Measurements from ENCODE around the gene ZCCHC7. TPM values are rescaled to one million over a fixed set of nuclear protein-coding genes. Genes with fewer than 3 reads are reported as not detected.
"Not testable (repeated sequence)": the region's sequence is repeated elsewhere in the genome, so short reads cannot be mapped to it uniquely, and the experiment has no call there.

ZCCHC7 gene
- 20.2 TPM for polyA plus RNA-seq (2013, experiment 1 of 2; ENCODE audit: insufficient read length)
- polyA plus RNA-seq (2013, experiment 2 of 2; ENCODE audit: insufficient read length) = 19.3 TPM

GRCh38 chr9:37119907-37120842, at the start of gene ZCCHC7:
Gene ZCCHC7 (plus strand): TSS chr9:37120574.
- peak; percentile 96 for DNase-seq

GRCh38 chr9:37074790-37075189, 45.6 kb upstream of the ZCCHC7 start:
- not testable (repeated sequence) for DNase-seq

- DNase-seq = peak; percentile 93
These were observed 40.8 kb upstream of the ZCCHC7 start for GRCh38 chr9:37079370-37080164.

- DNase-seq = not testable (repeated sequence)
These were observed 40.2 kb upstream of the ZCCHC7 start for GRCh38 chr9:37080165-37080628.

GRCh38 chr9:37081507-37081906, 38.9 kb upstream of the ZCCHC7 start:
- not testable (repeated sequence) for DNase-seq

GRCh38 chr9:37082214-37082765, 38.1 kb upstream of the ZCCHC7 start:
- DNase-seq = no peak

- no peak for DNase-seq
These were observed 36.7 kb upstream of the ZCCHC7 start for GRCh38 chr9:37083654-37084053.

GRCh38 chr9:37085233-37085632, 35.1 kb upstream of the ZCCHC7 start:
- DNase-seq = no peak

GRCh38 chr9:37092714-37093295, 27.6 kb upstream of the ZCCHC7 start:
- DNase-seq = not testable (repeated sequence)

GRCh38 chr9:37094751-37095150, 25.6 kb upstream of the ZCCHC7 start:
- no peak for DNase-seq

GRCh38 chr9:37096628-37097027, 23.7 kb upstream of the ZCCHC7 start:
- DNase-seq = no peak

- no peak for DNase-seq
These were observed 23.1 kb upstream of the ZCCHC7 start for GRCh38 chr9:37097294-37097693.

GRCh38 chr9:37100327-37100726, 20.0 kb upstream of the ZCCHC7 start:
- DNase-seq = no peak

- no peak for DNase-seq
These were observed 19.6 kb upstream of the ZCCHC7 start for GRCh38 chr9:37100741-37101140.

- DNase-seq = no peak
These were observed 17.9 kb upstream of the ZCCHC7 start for GRCh38 chr9:37102486-37102885.

- DNase-seq = peak; percentile 81
These were observed 16.0 kb upstream of the ZCCHC7 start for GRCh38 chr9:37104183-37104889.

- peak; percentile 47 for DNase-seq
These were observed 15.1 kb upstream of the ZCCHC7 start for GRCh38 chr9:37105234-37105633.

- DNase-seq = no peak
These were observed 12.7 kb upstream of the ZCCHC7 start for GRCh38 chr9:37107701-37108100.

GRCh38 chr9:37114442-37114841, 5.9 kb upstream of the ZCCHC7 start:
- DNase-seq = not testable (repeated sequence)

GRCh38 chr9:37117956-37118355, 2.4 kb upstream of the ZCCHC7 start:
- no peak for DNase-seq

GRCh38 chr9:37119360-37119759, 1.0 kb upstream of the ZCCHC7 start:
- no peak for DNase-seq

All from fibroblast of skin of abdomen (primary cell).